ENCODE results near the gene TMEM121.

TMEM121 gene

GRCh38 chr14:105525861-105526775 lies at the start of gene TMEM121:
TMEM121 (plus strand) TSS chr14:105526583; CDS start chr14:105528835, 2,252 bp downstream.
- no peak for TF ChIP-seq CTCF (IDR thresholded peaks at IDR 0.05)

GRCh38 chr14:105476831-105477659 lies 49.3 kb upstream of the TMEM121 start:
- TF ChIP-seq CTCF (IDR thresholded peaks at IDR 0.05): no peak

- TF ChIP-seq CTCF (IDR thresholded peaks at IDR 0.05): no peak
These were observed 48.6 kb upstream of the TMEM121 start for GRCh38 chr14:105477660-105478397.

GRCh38 chr14:105478398-105479251 lies 47.8 kb upstream of the TMEM121 start:
- TF ChIP-seq CTCF (IDR thresholded peaks at IDR 0.05): no peak

GRCh38 chr14:105479431-105480158 lies 46.8 kb upstream of the TMEM121 start:
- no peak for TF ChIP-seq CTCF (IDR thresholded peaks at IDR 0.05)

- no peak for TF ChIP-seq CTCF (IDR thresholded peaks at IDR 0.05)
These were observed 46.1 kb upstream of the TMEM121 start for GRCh38 chr14:105480199-105480746.

Data from LNCAP (cell line).